GM23338 (cell line): ENCODE data around the gene HTR6. TPM values are rescaled to one million over a fixed set of nuclear protein-coding genes. Genes with fewer than 3 reads are reported as not detected.

Experiments
- ATAC-seq: fragments of 200-7000 bp; cut with Tn5 transposase; 3 replicates; pipeline ENCODE4 v1.9.1; 2020
- DNase-seq: peaks from one replicate; pipeline ENCODE4 v3.0.0-alpha.2; 2015; ENCODE audit warnings: low spot score
- H2AFZ ChIP-seq: fragments of 200-600 bp; sonication (generic); 2 replicates; pipeline ENCODE4 v1.8.0; 2016; ENCODE audit warnings: antibody characterized with exemption, mild to moderate bottlenecking, moderate library complexity
- H3F3A ChIP-seq: fragments of 200-600 bp; sonication (generic); replicated peaks from 2 replicates; pipeline ENCODE4 v1.8.0; 2017; ENCODE audit warnings: antibody characterized with exemption, mixed run types, low read depth
- H3K27ac ChIP-seq: fragments of 200-600 bp; sonication (generic); 2 replicates; pipeline ENCODE4 v1.6.1; 2016; ENCODE audit warnings: low read depth
- H3K27me3 ChIP-seq: fragments of 200-600 bp; sonication (generic); 2 replicates; pipeline ENCODE4 v1.8.0; 2016; ENCODE audit warnings: mild to moderate bottlenecking, mixed run types, moderate library complexity; ENCODE audit not compliant: insufficient read depth
- H3K36me3 ChIP-seq: fragments of 200-600 bp; sonication (generic); 2 replicates; pipeline ENCODE4 v1.8.0; 2016; ENCODE audit warnings: mild to moderate bottlenecking; ENCODE audit not compliant: insufficient read depth
- H3K4me1 ChIP-seq: fragments of 200-600 bp; sonication (generic); 2 replicates; pipeline ENCODE4 v1.8.0; 2016; ENCODE audit warnings: mild to moderate bottlenecking, moderate library complexity; ENCODE audit not compliant: insufficient read depth
- H3K4me2 ChIP-seq: fragments of 200-600 bp; sonication (generic); 2 replicates; pipeline ENCODE4 v1.7.1; 2017; ENCODE audit warnings: mixed run types
- H3K4me3 ChIP-seq: fragments of 200-600 bp; sonication (generic); 2 replicates; pipeline ENCODE4 v1.6.1; 2016; ENCODE audit warnings: mixed run types
- H3K79me2 ChIP-seq: fragments of 200-600 bp; sonication (generic); replicated peaks from 2 replicates; pipeline ENCODE4 v1.8.0; 2017; ENCODE audit warnings: mild to moderate bottlenecking; ENCODE audit not compliant: insufficient read depth
- H3K9me2 ChIP-seq: fragments of 200-600 bp; sonication (generic); 2 replicates; pipeline ENCODE4 v1.8.0; 2017; ENCODE audit not compliant: insufficient read depth
- H4K20me1 ChIP-seq: fragments of 200-600 bp; sonication (generic); replicated peaks from 2 replicates; pipeline ENCODE4 v1.8.0; 2017; ENCODE audit warnings: mild to moderate bottlenecking; ENCODE audit not compliant: insufficient read depth
- H3K27ac Mint-ChIP-seq: 2 replicates; pipeline ENCODE4 v1.8.0; 2020; ENCODE audit warnings: inconsistent platforms, mild to moderate bottlenecking, moderate library complexity, mixed read lengths
- H3K27me3 Mint-ChIP-seq: 3 replicates; pipeline ENCODE4 v1.8.0; 2022; ENCODE audit warnings: low read depth, mild to moderate bottlenecking, moderate library complexity, mixed read lengths, inconsistent platforms; ENCODE audit not compliant: insufficient read depth, poor library complexity
- H3K36me3 Mint-ChIP-seq: 3 replicates; pipeline ENCODE4 v1.8.0; 2021; ENCODE audit warnings: low read depth, mild to moderate bottlenecking, inconsistent platforms, moderate library complexity, mixed read lengths
- H3K4me1 Mint-ChIP-seq: 3 replicates; pipeline ENCODE4 v1.8.0; 2020; ENCODE audit warnings: mild to moderate bottlenecking, inconsistent platforms, mixed read lengths
- H3K4me3 Mint-ChIP-seq: 3 replicates; pipeline ENCODE4 v1.8.0; 2021; ENCODE audit warnings: moderate library complexity, mild to moderate bottlenecking, inconsistent platforms, mixed read lengths
- H3K9me3 Mint-ChIP-seq: 3 replicates; pipeline ENCODE4 v1.8.0; 2020; ENCODE audit warnings: moderate library complexity, mild to moderate bottlenecking, inconsistent platforms, mixed read lengths
- CREB1 ChIP-seq: fragments of 250-450 bp; sonication (Bioruptor Pico); IDR thresholded peaks from 2 replicates; pipeline ENCODE4 v1.5.0; 2020; ENCODE audit warnings: low read depth, mild to moderate bottlenecking, moderate library complexity
- CTCF ChIP-seq, 2 experiments: fragments of 200-600 bp in 1 of 2; sonication (generic) in 1 of 2; conservative IDR thresholded peaks; 2 replicates each; pipeline versions ENCODE4 v1.5.1 to v1.6.1; 2016 to 2017; ENCODE audit warnings: antibody characterized with exemption in 2 of 2, low read depth in 2 of 2, mild to moderate bottlenecking in 2 of 2, moderate library complexity in 1 of 2
- EZH2 ChIP-seq: fragments of 200-600 bp; sonication (generic); IDR thresholded peaks from one replicate; pipeline ENCODE4 v1.8.0; 2017; ENCODE audit warnings: antibody characterized with exemption, mild to moderate bottlenecking, low read depth; ENCODE audit not compliant: unreplicated experiment
- EZH2phosphoT487 ChIP-seq: fragments of 200-600 bp; sonication (generic); IDR thresholded peaks from one replicate; pipeline ENCODE4 v1.8.1; 2018; ENCODE audit warnings: antibody characterized with exemption; ENCODE audit not compliant: unreplicated experiment
- JUNB ChIP-seq: IDR thresholded peaks from one replicate; pipeline ENCODE4 v1.6.1; 2016; ENCODE audit warnings: antibody characterized with exemption; ENCODE audit not compliant: unreplicated experiment
- NANOG ChIP-seq: IDR thresholded peaks from 2 replicates; pipeline ENCODE4 v1.6.1; 2016; ENCODE audit warnings: antibody characterized with exemption, borderline replicate concordance
- POLR2AphosphoS5 ChIP-seq: IDR thresholded peaks from 2 replicates; pipeline ENCODE4 v1.6.1; 2016; ENCODE audit warnings: antibody characterized with exemption, low read depth
- REST ChIP-seq: IDR thresholded peaks from one replicate; pipeline ENCODE4 v1.6.1; 2018; ENCODE audit warnings: antibody characterized with exemption; ENCODE audit not compliant: unreplicated experiment
- STAT1 ChIP-seq: IDR thresholded peaks from one replicate; pipeline ENCODE4 v1.6.1; 2016; ENCODE audit warnings: antibody characterized with exemption; ENCODE audit not compliant: unreplicated experiment
- ZNF114 ChIP-seq: fragments of 250-450 bp; sonication (Bioruptor Pico); IDR thresholded peaks from 2 replicates; pipeline ENCODE4 v1.5.0; 2020; ENCODE audit warnings: mild to moderate bottlenecking, moderate library complexity
- ZNF331 ChIP-seq: fragments of 250-450 bp; sonication (Bioruptor Pico); IDR thresholded peaks from 2 replicates; pipeline ENCODE4 v1.5.0; 2020; ENCODE audit warnings: low read depth, mild to moderate bottlenecking, moderate library complexity
- polyA plus RNA-seq: library from polyadenylated mRNA; unstranded; fragments of >200 nt; fragmentation: Nextera tagmentation; extraction: Ambion mirVana; gene quantifications from 2 replicates; pipeline ENCODE4 v1.2.1, GENCODE V29; 2016
- total RNA-seq: library from RNA; depleted of rRNA; stranded (reverse); fragments of >200 nt; shearing (Covaris generic); gene quantifications from 2 replicates; pipeline ENCODE4 v1.2.3, GENCODE V29; 2014
- TF ChIP-seq, protein P1 (sequence below): IDR thresholded peaks from 2 replicates; pipeline ENCODE4 v1.6.1; 2016; ENCODE audit warnings: antibody characterized with exemption

HTR6 gene
- total and polyA plus RNA-seq, 2 experiments from 2014 or later, result 0.26 to 0.66 TPM

- no peaks in the 10 kb centered on the region for H3K36me3 ChIP-seq
- peaks cover 9% of the 10 kb centered on the region for H3K27me3 Mint-ChIP-seq
- H2AFZ ChIP-seq, result no peak overlapping the region
- no peak for TF ChIP-seq NANOG
- no peaks in the 10 kb centered on the region for H3F3A ChIP-seq
- peaks cover 9% of the 10 kb centered on the region for H3K4me1 Mint-ChIP-seq
- H3K4me2 ChIP-seq, result no peak overlapping the region
- H3K4me1 ChIP-seq, result peaks cover 11% of the 10 kb centered on the region
- H3K27me3 ChIP-seq, result no peaks in the 10 kb centered on the region
- no peak for ATAC-seq
- peaks cover 16% of the 10 kb centered on the region for H3K9me3 Mint-ChIP-seq
- H3K27ac ChIP-seq, result no peak overlapping the region
- no peak overlapping the region for H3K4me3 ChIP-seq
- H3K9me2 ChIP-seq, result no peaks in the 10 kb centered on the region
- no peak overlapping the region for H3K27ac Mint-ChIP-seq
- H3K4me3 Mint-ChIP-seq, result no peak overlapping the region
- peaks cover 24% of the 10 kb centered on the region for H3K36me3 Mint-ChIP-seq
- no peaks in the 10 kb centered on the region for H4K20me1 ChIP-seq
- no peaks in the 10 kb centered on the region for H3K79me2 ChIP-seq
- no peak for DNase-seq
Measured at GRCh38 chr1:19689856-19690255, 25.2 kb downstream of the HTR6 start.

- H3K27me3 ChIP-seq, result no peaks in the 10 kb centered on the region
- Mint-ChIP-seq H3K27ac (no peak overlapping the region), H3K36me3 (peaks cover 24% of the 10 kb centered on the region), H3K27me3 (peaks cover 9% of the 10 kb centered on the region), H3K4me3 (no peak overlapping the region), H3K4me1 (peaks cover 9% of the 10 kb centered on the region), H3K9me3 (peaks cover 16% of the 10 kb centered on the region)
- peaks cover 11% of the 10 kb centered on the region for H3K4me1 ChIP-seq
- H3K27ac ChIP-seq, result no peak overlapping the region
- no peaks in the 10 kb centered on the region for H3K79me2 ChIP-seq
- H4K20me1 ChIP-seq, result no peaks in the 10 kb centered on the region
- no peak overlapping the region for H2AFZ ChIP-seq
- DNase-seq (no peak), ATAC-seq (no peak)
- H3K9me2 ChIP-seq, result no peaks in the 10 kb centered on the region
- no peak overlapping the region for H3K4me3 ChIP-seq
- no peaks in the 10 kb centered on the region for H3F3A ChIP-seq
- H3K4me2 ChIP-seq, result no peak overlapping the region
- no peaks in the 10 kb centered on the region for H3K36me3 ChIP-seq
- no peak for TF ChIP-seq JUNB
- no peak for TF ChIP-seq EZH2phosphoT487
- no peak for TF ChIP-seq REST
- no peak for TF ChIP-seq NANOG
- TF ChIP-seq, protein P1, sequence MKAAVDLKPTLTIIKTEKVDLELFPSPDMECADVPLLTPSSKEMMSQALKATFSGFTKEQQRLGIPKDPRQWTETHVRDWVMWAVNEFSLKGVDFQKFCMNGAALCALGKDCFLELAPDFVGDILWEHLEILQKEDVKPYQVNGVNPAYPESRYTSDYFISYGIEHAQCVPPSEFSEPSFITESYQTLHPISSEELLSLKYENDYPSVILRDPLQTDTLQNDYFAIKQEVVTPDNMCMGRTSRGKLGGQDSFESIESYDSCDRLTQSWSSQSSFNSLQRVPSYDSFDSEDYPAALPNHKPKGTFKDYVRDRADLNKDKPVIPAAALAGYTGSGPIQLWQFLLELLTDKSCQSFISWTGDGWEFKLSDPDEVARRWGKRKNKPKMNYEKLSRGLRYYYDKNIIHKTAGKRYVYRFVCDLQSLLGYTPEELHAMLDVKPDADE, result no peak
- no peak for TF ChIP-seq EZH2
- TF ChIP-seq ZNF331 (CRISPR knock-in tag), result no peak
- TF ChIP-seq POLR2AphosphoS5, result no peak
- TF ChIP-seq CTCF (conservative IDR thresholded peaks at IDR 0.05; ENCODE audit: low read depth in 2 of 2), result no peak
- TF ChIP-seq ZNF114 (CRISPR knock-in tag), result no peak
- no peak for TF ChIP-seq STAT1
- TF ChIP-seq CREB1 (CRISPR knock-in tag), result no peak
Measured at GRCh38 chr1:19690342-19690741, 25.7 kb downstream of the HTR6 start.
